ENCODE results near the gene CTSL.

The CTSL gene

GRCh38 chr9:87725900-87726709 is at the start of gene CTSL:
TSS of gene CTSL (plus strand) at chr9:87726119. CDS start at chr9:87727604, 1,485 bp downstream.
- peak; percentile 90 for DNase-seq (ENCODE audit: low read depth)

DNA sequence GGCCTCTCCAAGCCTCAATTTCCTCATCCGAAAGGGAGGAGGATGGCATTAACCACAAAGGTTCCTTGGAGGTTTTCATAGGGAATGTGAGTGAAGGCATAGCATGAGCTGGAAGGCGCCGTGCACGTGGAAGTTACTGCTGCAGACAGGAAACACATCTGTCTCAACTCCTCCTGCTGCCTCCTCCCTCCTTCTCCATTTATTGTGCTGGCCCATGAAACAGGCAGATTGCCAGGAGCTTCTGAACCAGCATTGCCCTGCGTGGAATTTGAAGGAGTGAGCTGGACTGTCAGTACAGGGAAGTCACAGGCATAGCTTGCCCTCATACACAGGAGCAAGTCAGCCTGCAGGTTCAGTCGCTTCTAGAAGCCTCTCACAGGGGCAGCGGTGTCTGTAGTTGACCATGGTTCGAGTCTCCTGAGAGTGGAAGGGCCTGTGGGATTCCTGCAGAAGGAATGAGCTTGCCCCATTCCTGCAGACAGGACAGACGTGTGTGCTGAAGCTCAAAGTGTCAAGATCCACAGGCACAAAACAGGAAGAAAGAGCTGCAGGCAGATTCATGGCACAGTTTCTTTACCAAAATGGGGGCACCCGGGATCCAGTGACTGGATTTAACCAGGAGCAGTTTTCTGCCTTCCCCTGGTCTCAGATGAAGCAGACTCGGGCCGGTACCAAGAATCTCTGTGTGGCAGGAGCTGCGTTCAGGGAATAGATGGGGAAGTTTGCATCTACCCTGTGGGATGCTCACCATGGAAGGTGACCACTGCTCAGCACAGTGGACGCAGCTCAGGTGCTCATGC is 48.7 kb upstream of the CTSL start:
- DNase-seq (ENCODE audit: low read depth) = no peak

DNA sequence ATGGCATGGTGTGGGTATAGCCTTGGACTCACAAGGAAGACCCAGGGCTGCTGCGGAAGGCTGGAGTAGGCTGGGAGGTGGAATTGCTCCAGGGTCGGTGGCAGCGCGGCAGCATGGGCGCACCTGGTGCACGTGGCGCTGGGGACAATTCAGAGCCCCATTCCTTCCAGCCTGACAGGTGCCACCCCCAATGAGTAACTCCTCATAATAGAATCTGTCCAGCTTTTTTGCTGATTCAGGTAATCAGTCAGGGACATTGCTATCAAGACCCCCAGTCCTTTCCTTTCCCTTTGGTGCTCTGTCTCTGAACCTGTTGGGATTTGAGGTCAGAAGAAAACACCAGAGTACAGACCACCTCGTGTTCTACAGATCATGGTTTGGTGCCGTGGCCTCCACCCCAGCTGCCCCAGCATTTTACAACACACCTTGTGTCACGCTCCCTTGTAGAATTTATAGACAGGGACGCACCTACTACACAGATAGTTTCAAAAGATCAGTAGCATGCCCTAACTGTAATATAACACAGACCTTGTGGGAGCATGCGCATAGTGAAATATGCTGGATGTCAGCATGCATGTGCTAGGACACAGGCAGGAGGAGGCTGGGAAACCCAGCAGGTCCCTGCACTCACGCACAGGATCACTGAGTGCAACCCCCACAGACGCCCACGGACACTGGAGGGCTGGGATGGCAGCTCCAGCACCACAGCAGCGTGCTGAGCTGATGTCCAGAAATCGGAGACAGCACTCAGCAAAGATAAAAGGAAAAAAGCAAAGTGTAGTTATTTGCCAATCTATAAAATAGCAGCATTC is 47.9 kb upstream of the CTSL start:
- DNase-seq (ENCODE audit: low read depth) = no peak

- DNase-seq (ENCODE audit: low read depth) = peak; percentile 65
Measured at GRCh38 chr9:87678650-87679355, 47.1 kb upstream of the CTSL start.

DNA sequence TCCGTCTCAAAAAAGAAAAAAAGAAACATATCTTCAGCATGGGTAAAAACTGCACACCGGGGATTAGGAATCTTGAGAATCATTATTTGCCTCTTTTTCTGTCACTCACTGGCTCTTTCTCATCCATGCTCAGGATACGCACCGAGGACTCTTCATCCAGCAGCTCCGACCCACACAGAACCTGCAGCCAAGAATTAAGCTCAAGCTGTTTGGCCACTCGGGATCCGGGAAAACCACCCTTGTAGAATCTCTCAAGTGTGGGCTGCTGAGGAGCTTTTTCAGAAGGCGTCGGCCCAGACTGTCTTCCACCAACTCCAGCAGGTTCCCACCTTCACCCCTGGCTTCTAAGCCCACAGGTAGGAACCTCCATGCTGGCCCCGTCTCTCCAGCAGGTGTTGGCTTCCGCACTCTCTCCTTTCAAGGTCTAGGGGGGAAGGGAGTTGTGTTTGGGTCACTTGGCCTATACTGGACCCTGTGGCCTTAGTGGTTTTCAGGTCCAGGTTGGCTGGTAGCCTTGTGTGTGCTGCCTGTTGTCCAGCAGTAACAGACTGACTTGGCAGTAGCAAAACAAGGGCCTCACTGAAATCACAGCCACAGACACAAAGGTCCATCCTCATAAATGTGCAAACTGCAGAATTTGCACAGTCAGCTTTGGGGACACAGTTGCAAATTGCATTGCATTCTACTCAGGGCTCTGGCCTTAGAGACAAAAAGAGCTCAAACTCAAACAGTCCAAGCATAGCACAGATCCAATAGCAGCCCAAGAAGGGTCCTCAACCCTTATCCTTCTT is 44.5 kb upstream of the CTSL start:
- no peak for DNase-seq (ENCODE audit: low read depth)

DNA sequence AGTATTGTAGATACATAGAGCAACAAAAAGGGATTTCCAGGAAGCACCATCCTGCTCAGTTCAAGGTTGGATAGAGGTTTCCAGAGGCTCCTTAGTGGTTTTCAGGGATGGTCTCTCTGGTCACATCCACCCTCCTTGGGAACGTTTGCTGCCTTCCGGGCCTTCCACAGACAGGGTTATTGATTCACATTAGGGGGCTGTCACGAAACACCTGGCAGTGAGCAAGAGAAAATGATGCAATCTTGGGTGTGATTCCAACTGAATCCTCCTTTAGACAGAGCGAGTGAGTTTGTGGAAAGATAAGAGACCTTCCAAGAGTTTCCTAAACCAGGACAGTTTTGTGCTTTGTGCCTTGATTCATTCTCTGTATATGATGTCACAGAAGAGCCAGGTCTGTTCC is 43.8 kb upstream of the CTSL start:
- no peak for DNase-seq (ENCODE audit: low read depth)

- no peak for DNase-seq (ENCODE audit: low read depth)
Measured at GRCh38 chr9:87682618-87683017, 43.3 kb upstream of the CTSL start.

DNA sequence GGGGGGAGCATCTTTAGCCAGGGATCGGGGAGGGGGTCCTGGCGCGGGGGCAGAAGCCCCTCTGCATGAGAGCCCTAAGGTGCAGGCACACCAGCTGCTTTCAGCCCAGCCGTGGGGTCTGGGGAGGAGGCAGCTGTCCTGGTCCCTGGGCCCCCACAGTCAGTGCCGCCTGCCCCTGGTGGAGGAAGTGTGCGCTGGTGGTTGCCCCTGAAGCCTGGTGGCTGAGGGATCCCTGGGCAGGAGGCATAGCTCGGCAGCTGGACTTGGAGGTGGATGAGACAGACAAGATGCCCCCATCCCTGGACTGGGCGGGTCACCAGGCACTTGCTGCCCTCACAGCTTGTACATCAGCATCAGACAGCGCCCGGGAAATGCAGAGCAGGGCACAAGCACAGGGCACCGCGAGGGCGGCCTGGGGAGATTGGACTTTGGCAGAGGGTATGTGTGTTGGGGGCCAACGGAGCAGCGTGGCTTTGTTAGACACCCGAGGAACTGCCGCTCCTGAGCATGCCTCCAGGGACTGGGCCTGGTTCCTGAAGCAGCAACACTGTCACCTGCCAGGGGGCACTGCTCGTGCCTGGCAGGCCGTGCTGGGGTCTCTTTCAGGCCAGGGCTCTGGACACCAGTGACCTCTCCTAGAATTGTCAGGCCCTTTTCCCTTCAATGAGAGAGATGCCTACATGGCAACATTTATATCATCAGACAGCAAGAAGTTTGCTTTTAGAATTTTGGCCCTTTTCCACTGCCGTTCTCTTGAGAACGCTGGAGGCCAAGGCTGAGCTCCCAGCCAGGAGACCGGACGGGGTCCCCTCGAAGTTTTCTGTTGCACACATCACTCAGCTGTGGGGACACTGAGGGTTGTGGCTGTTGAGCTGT is 41.9 kb upstream of the CTSL start:
- no peak for DNase-seq (ENCODE audit: low read depth)

DNA sequence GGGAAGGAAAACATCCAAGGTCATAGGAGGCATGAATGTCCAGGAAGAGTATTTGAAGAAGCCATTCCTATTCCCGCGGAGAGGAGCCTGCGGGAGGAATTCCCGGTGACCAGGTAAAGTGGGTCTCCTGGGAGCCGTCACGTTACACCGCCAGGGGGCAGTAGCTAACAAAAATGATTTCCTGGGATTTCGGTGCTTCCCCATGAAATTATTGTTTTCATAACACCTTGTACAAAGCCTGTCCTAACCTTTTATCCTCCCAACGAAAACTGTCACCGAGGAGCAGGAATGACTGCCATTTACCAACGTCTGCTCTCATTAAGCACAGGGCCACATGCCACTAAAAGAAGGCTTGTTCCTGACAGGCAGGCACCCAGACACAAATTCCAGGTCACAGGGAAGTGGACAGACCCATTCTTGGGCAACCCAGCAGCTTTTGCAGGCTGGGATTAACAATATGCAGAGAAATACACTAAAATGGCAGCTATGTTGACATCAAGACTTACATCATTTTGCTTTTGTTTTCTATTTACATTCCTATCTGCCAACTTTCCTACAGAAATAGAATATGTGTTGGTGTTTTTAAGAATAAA is 41.2 kb upstream of the CTSL start:
- DNase-seq (ENCODE audit: low read depth) = no peak

GRCh38 chr9:87685441-87685840 is 40.5 kb upstream of the CTSL start:
- DNase-seq (ENCODE audit: low read depth) = no peak

DNA sequence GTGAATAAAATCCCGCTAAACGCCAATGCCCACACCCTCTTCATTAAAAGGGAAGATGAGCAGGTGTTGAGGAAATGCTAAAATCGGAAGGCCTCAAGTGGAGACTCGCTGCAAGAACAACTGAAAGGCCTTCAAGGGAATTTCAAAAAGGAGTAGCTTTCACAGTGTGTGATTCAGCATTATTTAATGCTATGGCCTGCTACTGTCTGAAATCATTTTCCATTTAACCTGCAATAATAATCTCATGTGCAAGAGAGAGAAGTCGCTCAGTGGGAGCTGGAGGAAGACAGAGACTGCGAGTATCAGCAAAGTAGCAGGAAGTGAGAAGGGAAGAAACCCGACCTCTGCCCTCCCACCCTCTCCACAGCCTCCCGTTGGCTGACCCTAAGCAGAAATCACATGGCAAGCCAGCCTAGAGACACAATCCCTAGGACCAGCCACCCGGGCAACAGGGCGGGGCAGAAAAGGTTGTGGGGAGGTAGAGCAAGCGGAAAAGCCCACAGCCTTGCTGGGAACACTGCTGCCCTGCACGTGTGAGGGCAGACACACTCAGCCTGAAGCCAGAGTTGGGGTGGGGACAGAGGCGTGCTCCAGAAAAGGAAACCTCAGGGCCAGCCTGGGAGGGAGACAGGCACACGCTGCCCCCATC is 39.9 kb upstream of the CTSL start:
- no peak for DNase-seq (ENCODE audit: low read depth)

GRCh38 chr9:87686520-87687090 is 39.3 kb upstream of the CTSL start:
- DNase-seq (ENCODE audit: low read depth) = no peak

DNA sequence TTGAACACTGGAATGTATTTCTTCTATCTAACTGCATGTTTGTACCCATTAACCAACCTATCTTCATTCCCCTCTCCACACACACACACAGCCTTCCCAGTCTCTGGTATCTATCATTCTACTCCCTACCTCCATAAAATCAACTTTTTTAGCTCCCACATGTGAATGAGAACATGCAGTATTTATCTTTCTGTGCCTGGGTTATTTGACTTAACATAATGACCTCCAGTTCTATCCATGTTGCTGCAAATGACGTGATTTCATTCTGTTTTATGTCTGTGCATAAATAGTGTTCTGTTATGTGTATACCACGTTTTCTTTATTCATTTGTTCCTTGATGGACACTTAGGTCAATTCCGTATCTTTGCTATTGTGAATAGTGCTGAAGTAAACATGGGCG is 38.7 kb upstream of the CTSL start:
- DNase-seq (ENCODE audit: low read depth) = no peak

DNA sequence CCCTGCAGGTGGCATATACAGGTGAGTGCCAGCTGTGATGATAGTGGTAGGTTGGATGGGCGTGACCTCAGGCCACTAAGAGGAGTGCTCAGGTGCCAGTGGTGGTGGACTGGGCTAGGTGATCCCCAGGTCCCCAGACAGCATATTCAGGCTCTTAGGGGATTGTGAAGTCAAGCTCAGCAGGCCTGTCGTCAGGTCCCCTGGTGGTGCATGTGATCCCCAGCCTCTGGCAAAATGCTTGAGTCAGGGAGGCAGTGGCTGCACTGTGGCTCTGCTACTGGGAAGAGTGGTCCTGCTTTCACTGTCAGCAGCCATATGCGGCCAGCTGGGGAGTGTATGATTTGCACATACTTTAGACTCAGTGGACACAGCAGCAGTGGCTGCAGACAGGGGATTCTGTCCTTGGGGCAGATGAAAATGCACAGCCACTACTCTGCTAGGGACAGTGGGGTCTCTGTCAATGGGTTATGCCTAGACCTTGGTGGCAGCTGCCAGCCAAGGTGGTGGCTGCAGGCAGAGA is 31.6 kb upstream of the CTSL start:
- DNase-seq (ENCODE audit: low read depth) = no peak

- no peak for DNase-seq (ENCODE audit: low read depth)
Measured at GRCh38 chr9:87695523-87695922, 30.4 kb upstream of the CTSL start.

GRCh38 chr9:87696641-87697040 is 29.3 kb upstream of the CTSL start:
- no peak for DNase-seq (ENCODE audit: low read depth)

GRCh38 chr9:87698069-87698809 is 27.7 kb upstream of the CTSL start:
- no peak for DNase-seq (ENCODE audit: low read depth)

GRCh38 chr9:87699835-87700234 is 26.1 kb upstream of the CTSL start:
- no peak for DNase-seq (ENCODE audit: low read depth)
